Mesodermal cell (in vitro differentiated cells): Measurements from ENCODE around the gene RYR2.

Experiments used
- H3K27ac ChIP-seq: 2 replicates; pipeline ENCODE4 v1.7.0; 2013; ENCODE audit warnings: mild to moderate bottlenecking, low read depth, low read length, moderate library complexity; ENCODE audit not compliant: severe bottlenecking
- H3K36me3 ChIP-seq: 2 replicates; pipeline ENCODE4 v1.7.1; 2013; ENCODE audit warnings: mild to moderate bottlenecking, low read length, moderate library complexity; ENCODE audit not compliant: control insufficient read depth, insufficient read depth
- H3K4me1 ChIP-seq: one replicate; pipeline ENCODE4 v1.7.1; 2013; ENCODE audit warnings: mild to moderate bottlenecking, low read length; ENCODE audit not compliant: insufficient read depth, control insufficient read depth, poor library complexity, severe bottlenecking
- H3K4me3 ChIP-seq: 2 replicates; pipeline ENCODE4 v1.7.0; 2013; ENCODE audit warnings: low read length, control low read depth, mild to moderate bottlenecking; ENCODE audit not compliant: insufficient read depth, poor library complexity, severe bottlenecking; ENCODE audit errors: extremely low read depth
- H3K9me3 ChIP-seq: 2 replicates; pipeline ENCODE4 v1.7.1; 2013; ENCODE audit warnings: mild to moderate bottlenecking, low read length, moderate library complexity; ENCODE audit not compliant: control insufficient read depth
- whole genome bisulfite sequencing, 2 experiments: methylation state at CpG; one replicate each; pipeline ENCODE4 v1.1.5; 2013; ENCODE audit warnings: missing lambda C conversion rate in 2 of 2; ENCODE audit not compliant: insufficient coverage in 2 of 2; 5-methylcytosine and 5-hydroxymethylcytosine counted together

Gene RYR2

DNA sequence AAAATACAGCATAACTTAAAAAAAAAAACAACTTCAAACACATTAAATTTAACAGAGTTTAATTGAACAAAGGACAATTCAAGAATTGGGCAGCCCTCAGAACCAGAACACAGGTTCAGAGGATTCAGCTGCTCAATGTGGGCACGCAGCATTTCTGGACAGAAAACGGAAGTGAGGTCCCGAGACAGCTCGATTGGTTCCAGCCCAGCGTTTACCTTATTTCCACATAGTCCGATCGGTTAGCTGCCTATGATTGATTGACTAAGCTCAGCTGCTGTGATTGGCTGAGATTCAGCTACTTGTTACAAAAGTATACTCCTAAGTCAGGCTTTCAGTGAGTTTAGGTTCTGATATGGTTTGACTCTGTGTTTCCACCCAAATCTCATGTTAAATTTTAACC is 815.5 kb downstream of the RYR2 start:
- H3K36me3 ChIP-seq: no peaks in the 10 kb centered on the region
- no peak overlapping the region for H3K27ac ChIP-seq
- H3K4me3 ChIP-seq: no peak overlapping the region
- WGBS, 2 experiments: 90 to 96% methylated on average over 7 of the region's 7 CpGs
- no peaks in the 10 kb centered on the region for H3K4me1 ChIP-seq
- no peaks in the 10 kb centered on the region for H3K9me3 ChIP-seq

DNA sequence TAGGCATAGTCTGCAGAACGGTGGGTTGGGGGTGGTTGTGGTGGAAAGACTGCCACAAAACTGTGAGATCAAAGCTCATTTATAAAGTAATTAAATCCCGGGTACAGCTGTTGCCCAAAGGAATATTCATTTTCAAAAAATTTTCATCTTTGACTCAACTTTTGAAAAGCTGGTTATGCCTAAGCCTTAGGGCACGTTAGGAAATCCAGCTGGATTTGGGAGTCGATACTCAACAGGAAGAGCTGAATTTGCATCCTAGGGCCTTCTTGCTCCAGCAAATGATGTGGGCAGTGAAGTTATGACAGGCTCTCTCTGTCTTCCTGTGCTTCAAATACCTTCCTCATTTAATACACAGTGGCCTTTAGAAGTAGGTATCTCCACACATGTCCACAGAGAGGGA is 817.0 kb downstream of the RYR2 start:
- H3K27ac ChIP-seq: no peak overlapping the region
- 27 to 85% methylated on average over 1 to 4 of the region's 4 CpGs for WGBS, 2 experiments
- H3K36me3 ChIP-seq: no peaks in the 10 kb centered on the region
- H3K4me3 ChIP-seq: no peak overlapping the region
- no peaks in the 10 kb centered on the region for H3K4me1 ChIP-seq
- H3K9me3 ChIP-seq: no peaks in the 10 kb centered on the region

DNA sequence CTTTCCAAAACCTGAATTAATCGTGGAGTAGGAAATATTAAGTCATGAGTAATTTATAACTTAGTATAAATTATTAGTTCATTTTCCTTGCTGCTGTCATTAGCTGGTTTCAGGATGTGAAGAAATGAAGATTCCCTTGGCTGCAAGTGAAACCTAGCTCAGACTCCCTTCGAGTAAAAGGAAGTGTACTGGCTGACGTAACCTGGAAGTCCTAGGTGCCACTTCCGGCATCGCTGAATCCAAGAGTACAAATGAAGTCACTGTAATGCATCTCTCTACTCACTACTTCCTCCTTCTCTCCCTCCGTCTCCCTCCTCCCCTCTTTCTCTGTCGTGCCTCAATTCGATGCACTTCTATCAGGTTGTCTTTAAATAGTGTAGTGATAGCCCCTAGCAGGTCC is 820.0 kb downstream of the RYR2 start:
- H3K9me3 ChIP-seq: no peaks in the 10 kb centered on the region
- no peak overlapping the region for H3K4me3 ChIP-seq
- WGBS, 2 experiments: 91 to 93% methylated on average over 4 of the region's 8 CpGs
- H3K27ac ChIP-seq: no peak overlapping the region
- H3K36me3 ChIP-seq: no peaks in the 10 kb centered on the region
- no peaks in the 10 kb centered on the region for H3K4me1 ChIP-seq

DNA sequence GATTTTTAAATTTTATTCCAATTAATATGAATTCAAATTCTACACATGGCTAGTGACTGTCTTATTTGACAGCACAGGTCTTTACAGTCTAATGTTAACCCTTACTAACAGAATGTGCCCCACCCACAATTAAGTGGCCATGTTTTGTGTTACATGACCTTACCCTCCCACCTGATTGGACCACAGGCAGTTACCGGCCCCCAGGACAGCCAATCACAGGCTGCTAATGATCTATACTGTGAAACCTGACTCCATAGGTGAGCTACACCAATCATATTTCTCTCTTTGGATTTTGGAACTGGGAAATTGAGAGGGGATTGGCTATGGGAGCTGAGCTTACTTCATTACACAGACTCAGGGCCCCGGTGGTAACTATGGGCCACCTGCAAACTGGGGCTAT is 821.2 kb downstream of the RYR2 start:
- Histone ChIP-seq H3K4me1 (no peaks in the 10 kb centered on the region), H3K27ac (no peak overlapping the region)
- WGBS, 2 experiments: 86 to 100% methylated on average over 1 of the region's 2 CpGs

DNA sequence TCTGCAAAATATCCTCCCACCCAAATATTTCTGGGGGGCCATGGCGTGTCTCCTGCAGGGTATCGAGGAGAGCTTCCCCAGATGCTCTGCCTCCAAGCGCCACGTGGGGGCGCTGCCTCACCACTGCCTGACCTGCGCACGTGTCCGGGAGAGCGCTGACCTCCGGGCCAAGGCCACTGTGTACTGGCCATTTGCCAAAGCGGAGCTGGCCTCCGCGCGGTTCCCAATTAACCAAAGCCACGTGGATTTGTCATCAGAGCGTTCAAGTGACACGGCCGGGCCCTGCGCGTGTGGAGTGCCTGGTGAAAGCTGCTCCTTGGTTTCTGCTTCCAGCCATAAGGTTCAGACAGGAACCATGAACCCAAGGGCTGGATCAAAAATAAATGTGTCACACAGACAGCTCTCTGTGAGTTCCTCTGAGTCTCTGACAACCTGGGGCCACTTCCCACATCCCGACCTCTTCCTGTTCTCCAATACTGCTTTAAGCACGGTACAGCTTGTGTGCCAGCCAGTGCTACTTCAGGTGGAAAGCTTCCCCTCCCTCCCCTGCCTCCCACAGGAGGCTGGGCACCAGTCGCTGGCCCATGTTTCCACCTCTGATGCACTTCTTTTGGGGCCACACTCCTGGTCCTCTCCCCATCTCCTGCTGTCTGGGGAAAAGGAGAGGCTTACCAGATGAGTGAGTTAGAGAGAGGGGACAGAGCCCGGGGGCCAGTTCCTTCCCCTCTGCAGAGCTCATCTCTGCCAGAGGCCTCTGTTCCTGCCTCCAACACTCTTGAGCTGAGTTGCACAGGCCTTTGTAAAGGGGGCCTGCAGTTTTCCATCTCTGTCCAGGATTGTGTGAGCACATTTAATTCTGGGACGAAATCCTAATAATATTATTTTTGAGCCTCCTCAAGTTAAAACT is 822.6 kb downstream of the RYR2 start:
- Histone ChIP-seq H3K4me1 (peaks cover 5% of the 10 kb centered on the region), H3K36me3 (no peaks in the 10 kb centered on the region), H3K9me3 (no peaks in the 10 kb centered on the region), H3K4me3 (no peak overlapping the region), H3K27ac (no peak overlapping the region)
- 22 to 23% methylated on average over 22 to 23 of the region's 25 CpGs for WGBS, 2 experiments

More for the DNA sequence above, 821.2 kb downstream of the RYR2 start:
- Histone ChIP-seq H3K36me3 (no peaks in the 10 kb centered on the region), H3K9me3 (no peaks in the 10 kb centered on the region), H3K4me3 (no peak overlapping the region)

DNA sequence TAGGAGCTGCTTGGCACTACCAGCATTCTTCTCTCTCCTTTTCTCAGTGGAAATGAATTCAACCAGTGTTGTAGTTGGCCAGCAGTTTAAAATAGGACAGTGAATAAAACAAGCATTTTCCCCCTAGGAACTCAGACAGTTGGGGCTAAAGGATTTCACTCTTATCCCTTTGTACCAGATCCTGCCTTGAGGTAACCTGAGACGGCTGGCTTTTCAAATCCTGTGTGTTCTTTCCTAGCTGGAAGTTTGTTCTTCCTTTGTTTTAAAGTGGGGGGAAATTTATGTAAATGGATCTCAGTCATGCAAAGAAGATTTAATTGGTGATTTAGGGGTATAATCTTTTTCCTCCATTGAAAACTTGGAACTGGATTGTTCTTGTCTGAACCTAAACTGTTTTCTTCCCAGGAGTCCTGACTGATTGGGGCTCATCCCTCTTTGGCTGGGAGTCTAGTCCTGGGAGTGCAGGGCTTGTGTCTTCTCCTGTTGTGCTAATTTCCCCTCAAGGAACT is 825.5 kb downstream of the RYR2 start:
- Histone ChIP-seq H3K9me3 (no peaks in the 10 kb centered on the region), H3K27ac (no peak overlapping the region), H3K36me3 (no peaks in the 10 kb centered on the region), H3K4me3 (no peak overlapping the region), H3K4me1 (peaks cover 5% of the 10 kb centered on the region)
- WGBS, 2 experiments: 88% methylated on average over 1 of the region's 1 CpG; no CpG with 5 or more reads in 1 of the 2 experiments

DNA sequence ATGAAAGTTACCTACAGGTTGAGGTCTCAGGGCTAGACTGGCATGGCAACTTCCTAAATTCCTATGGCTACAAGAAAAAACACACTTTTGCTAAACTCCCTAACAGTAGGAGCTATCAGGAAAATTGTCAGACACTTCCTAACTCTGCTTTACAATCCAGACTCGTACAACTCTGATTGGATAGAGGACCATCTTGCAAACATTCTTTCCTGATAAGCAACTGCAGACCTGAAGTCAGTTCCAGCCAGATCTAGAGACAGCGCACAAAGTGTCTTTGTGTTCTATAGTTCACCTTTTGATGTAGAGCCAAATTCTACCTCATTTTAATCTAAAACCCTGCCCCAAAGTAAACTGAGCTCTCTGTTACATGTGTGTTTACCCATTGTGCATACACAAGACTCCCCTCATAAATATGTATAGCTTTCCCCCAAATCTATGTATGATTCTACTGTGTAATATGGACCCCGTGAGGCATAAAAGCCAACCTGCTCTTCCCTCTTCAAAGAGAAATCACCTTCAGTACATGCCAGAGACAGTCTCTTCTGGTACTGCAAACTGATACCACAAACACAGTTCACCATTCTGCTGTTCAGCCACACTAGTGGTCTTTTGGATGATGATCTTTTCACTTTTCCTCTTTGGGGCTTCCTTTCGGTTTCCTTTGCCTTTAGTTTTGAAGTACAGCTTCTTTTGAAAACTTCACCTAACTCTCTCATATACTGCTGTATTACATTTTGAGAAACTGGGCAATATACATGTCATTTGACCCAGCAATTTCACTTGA is 827.0 kb downstream of the RYR2 start:
- 78 to 83% methylated on average over 2 of the region's 4 CpGs for WGBS, 2 experiments
- Histone ChIP-seq H3K36me3 (no peaks in the 10 kb centered on the region), H3K9me3 (no peaks in the 10 kb centered on the region), H3K4me3 (no peak overlapping the region), H3K4me1 (peaks cover 14% of the 10 kb centered on the region), H3K27ac (no peak overlapping the region)

DNA sequence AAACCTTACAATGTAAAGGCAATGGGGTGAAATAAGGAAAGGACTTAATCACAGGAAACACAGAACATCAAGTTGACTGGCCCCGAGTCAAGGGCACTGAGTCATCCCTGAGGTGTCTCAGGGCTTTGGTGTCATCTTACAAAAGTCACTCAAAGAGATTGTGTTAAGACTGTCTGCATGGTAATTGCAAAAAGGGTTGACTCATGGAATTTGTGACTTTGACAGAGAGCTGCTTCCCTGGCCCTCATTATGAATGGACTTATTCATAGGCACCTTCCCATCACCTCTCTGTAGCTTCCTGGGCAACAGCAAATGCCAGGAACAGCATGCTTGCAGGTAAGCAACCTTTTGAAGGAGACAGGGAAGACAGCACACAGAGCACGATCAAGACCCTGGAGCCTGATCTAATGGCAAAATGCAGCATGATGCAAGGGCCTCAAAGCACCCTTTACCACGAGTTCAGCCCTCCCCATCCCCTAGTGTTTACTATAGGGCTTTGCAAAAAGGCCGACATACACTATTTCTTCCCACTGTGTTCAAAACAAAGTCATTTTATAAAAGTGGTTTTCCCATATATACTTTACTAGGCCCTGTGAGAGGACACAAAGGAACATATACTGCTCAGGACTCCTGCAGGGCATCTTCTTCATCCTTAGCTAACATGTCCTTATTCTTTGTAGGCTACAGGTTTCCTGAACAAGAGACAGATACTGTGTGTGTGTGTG is 831.7 kb downstream of the RYR2 start:
- H3K27ac ChIP-seq: peak overlapping the region; percentile 71
- 38 to 51% methylated on average over 2 to 3 of the region's 4 CpGs for WGBS, 2 experiments

DNA sequence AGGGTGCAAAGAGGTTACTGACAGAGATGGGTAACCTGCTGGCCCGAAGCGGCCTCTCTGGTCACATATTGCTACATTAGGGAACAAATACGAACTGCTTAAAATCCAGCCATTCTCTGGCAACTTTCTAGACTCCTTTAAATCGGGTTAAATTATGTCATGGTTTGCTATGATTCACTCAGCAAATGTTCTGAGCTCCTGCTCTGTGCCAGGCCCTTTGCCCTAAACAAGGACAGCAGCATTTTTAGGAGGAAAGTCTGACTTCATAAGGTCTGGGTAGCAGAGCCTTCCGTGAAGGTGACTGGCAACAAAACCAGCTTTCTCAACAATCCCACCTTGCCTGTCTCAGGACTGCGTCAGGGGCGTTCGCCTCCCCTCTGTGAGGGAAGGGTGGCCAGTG is 833.3 kb downstream of the RYR2 start:
- no peak overlapping the region for H3K4me3 ChIP-seq
- 87 to 93% methylated on average over 4 of the region's 8 CpGs for WGBS, 2 experiments
- H3K4me1 ChIP-seq: peaks cover 10% of the 10 kb centered on the region
- H3K9me3 ChIP-seq: no peaks in the 10 kb centered on the region
- no peak overlapping the region for H3K27ac ChIP-seq
- no peaks in the 10 kb centered on the region for H3K36me3 ChIP-seq

More for the DNA sequence above, 831.7 kb downstream of the RYR2 start:
- peaks cover 15% of the 10 kb centered on the region for H3K4me1 ChIP-seq
- no peaks in the 10 kb centered on the region for H3K36me3 ChIP-seq
- no peak overlapping the region for H3K4me3 ChIP-seq
- no peaks in the 10 kb centered on the region for H3K9me3 ChIP-seq

DNA sequence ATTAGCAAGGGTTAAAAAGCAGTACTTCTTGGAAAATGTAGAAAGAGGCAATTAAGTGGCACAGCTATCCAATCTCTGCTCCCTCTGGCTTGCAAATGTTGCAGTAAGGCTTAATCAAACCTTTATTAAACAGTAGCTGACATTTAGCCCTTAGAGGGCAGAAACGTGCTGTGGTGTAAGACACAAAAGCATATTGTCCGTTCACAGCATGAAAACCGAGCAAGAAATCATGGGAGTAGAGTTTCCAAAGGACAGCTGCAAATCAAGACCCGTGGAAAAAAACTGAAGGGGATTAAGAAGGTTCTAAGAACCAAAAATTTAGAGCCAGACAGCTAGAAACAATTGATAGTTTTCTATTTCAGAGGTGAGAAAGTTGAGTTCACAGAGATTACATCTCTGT is 835.6 kb downstream of the RYR2 start:
- Histone ChIP-seq H3K4me3 (no peak overlapping the region), H3K4me1 (peaks cover 10% of the 10 kb centered on the region), H3K36me3 (no peaks in the 10 kb centered on the region), H3K9me3 (no peaks in the 10 kb centered on the region), H3K27ac (no peak overlapping the region)
- 57 to 62% methylated on average over 4 of the region's 4 CpGs for WGBS, 2 experiments
